Gastrocnemius medialis (tissue), 4 donors: ENCODE measurements around the gene NHEJ1. TPM values are rescaled to one million over a fixed set of nuclear protein-coding genes. Genes with fewer than 3 reads are reported as not detected.

ENCODE experiments used
- ATAC-seq, 2 donors: fragments of 150-250 bp; one replicate each; pipeline ENCODE4 v1.9.1; 2016
- DNase-seq, 2 donors: peaks; one replicate each; pipeline ENCODE4 v3.0.0-alpha.2; 2019
- H3K27ac ChIP-seq, 4 donors: fragments of 200-600 bp; sonication (generic); 1 replicate in 1 of 4; 2 replicates in 3 of 4; pipeline ENCODE4 v1.5.1; 2016 to 2018; ENCODE audit warnings: mild to moderate bottlenecking in 2 of 4, moderate library complexity in 1 of 4
- H3K27me3 ChIP-seq, 3 donors: fragments of 200-600 bp; sonication (generic) in 2 of 3; 1 replicate in 1 of 3; 2 replicates in 2 of 3; pipeline versions ENCODE4 v1.5.1 to v1.6.0; 2016 to 2019; ENCODE audit warnings: mild to moderate bottlenecking in 1 of 3, moderate library complexity in 1 of 3
- H3K36me3 ChIP-seq, 2 donors: fragments of 200-600 bp; sonication (generic) in 1 of 2; one replicate each; pipeline ENCODE4 v1.5.1; 2017 to 2018
- H3K4me1 ChIP-seq, 2 donors: fragments of 200-600 bp; sonication (generic) in 1 of 2; one replicate each; pipeline ENCODE4 v1.5.1; 2016 to 2017; ENCODE audit warnings: mild to moderate bottlenecking in 2 of 2
- H3K4me3 ChIP-seq, 4 donors: fragments of 200-600 bp; sonication (generic) in 3 of 4; 1 replicate in 1 of 4; 2 replicates in 3 of 4; pipeline ENCODE4 v1.5.1; 2016 to 2019; ENCODE audit warnings: mild to moderate bottlenecking in 2 of 4
- H3K9me3 ChIP-seq, 3 donors: fragments of 200-600 bp; sonication (generic) in 2 of 3; 1 replicate in 1 of 3; 2 replicates in 2 of 3; pipeline ENCODE4 v1.5.1; 2016 to 2019
- CTCF ChIP-seq, 5 experiments: fragments of 450-650 bp in 3 of 5; fragments of 200-600 bp in 2 of 5; sonication (generic) in 2 of 5; IDR thresholded peaks in 4 of 5; conservative IDR thresholded peaks in 1 of 5; 1 replicate in 4 of 5; 2 replicates in 1 of 5; pipeline ENCODE4 v1.5.1; 2016 to 2019; ENCODE audit warnings: antibody characterized with exemption in 5 of 5, mild to moderate bottlenecking in 3 of 5, moderate library complexity in 3 of 5
- POLR2A ChIP-seq, 2 donors: fragments of 450-650 bp; IDR thresholded peaks; one replicate each; pipeline ENCODE4 v1.6.1; 2017; ENCODE audit warnings: antibody characterized with exemption in 2 of 2, mild to moderate bottlenecking in 2 of 2, moderate library complexity in 2 of 2
- in situ Hi-C, 4 donors: fragments of 200-750 bp; cut with MboI; loops; one replicate each; pipeline versions ENCODE4 v1.15.0 to v1.8.0; 2017; ENCODE audit warnings: low sequenced_read_pairs in 4 of 4
- intact Hi-C: fragments of 100-400 bp; cut with DNase I; formaldehyde crosslinking; loops from one replicate; pipeline ENCODE4 v1.15.1; 2023; ENCODE audit warnings: low total_unique reads
- total RNA-seq, 4 donors: library from RNA; depleted of rRNA; stranded (reverse); fragments of >200 nt; gene quantifications; one replicate each; pipeline versions ENCODE4 v1.1.0 to v1.2.3, GENCODE V29; 2016

Gene NHEJ1
- total RNA-seq, 4 donors from 2014 or later: 24.5 to 39.0 (median 26.4) TPM

- no peak for TF ChIP-seq CTCF (IDR thresholded peaks at IDR 0.05 in 4 of 5, conservative IDR thresholded peaks at IDR 0.05 in 1 of 5)
- TF ChIP-seq POLR2A (IDR thresholded peaks at IDR 0.05): no peak
- no peak overlapping the region for H3K27ac ChIP-seq
- H3K27me3 ChIP-seq: no peaks in the 10 kb centered on the region
- DNase-seq: no peak
- no peaks in the 10 kb centered on the region for H3K9me3 ChIP-seq
- in situ Hi-C loops: no loop called here
- H3K4me1 ChIP-seq: peaks cover 10 to 16% of the 10 kb centered on the region in 2 donors
- H3K36me3 ChIP-seq: no peaks in the 10 kb centered on the region
- ATAC-seq: no peak
- no peak overlapping the region for H3K4me3 ChIP-seq
- intact Hi-C loops: no loop called here
These were observed 54.4 kb downstream of the NHEJ1 start for GRCh38 chr2:219106251-219106650.

- intact Hi-C loops (no loop called here), in situ Hi-C loops (no loop called here)
These were observed 56.2 kb downstream of the NHEJ1 start for GRCh38 chr2:219104107-219105035.

GRCh38 chr2:219099329-219099728, 61.3 kb downstream of the NHEJ1 start:
- H3K9me3 ChIP-seq: no peaks in the 10 kb centered on the region
- TF ChIP-seq POLR2A (IDR thresholded peaks at IDR 0.05) (no peak), CTCF (IDR thresholded peaks at IDR 0.05 in 4 of 5, conservative IDR thresholded peaks at IDR 0.05 in 1 of 5) (no peak)
- H3K27me3 ChIP-seq: no peaks in the 10 kb centered on the region
- no peak overlapping the region for H3K4me3 ChIP-seq
- in situ Hi-C loops (no loop called here), intact Hi-C loops (no loop called here)
- DNase-seq (no peak), ATAC-seq (no peak)
- H3K4me1 ChIP-seq: peaks cover 0 to 6% of the 10 kb centered on the region in 2 donors
- H3K36me3 ChIP-seq: no peaks in the 10 kb centered on the region
- H3K27ac ChIP-seq: no peak overlapping the region

More at GRCh38 chr2:219104107-219105035, 56.2 kb downstream of the NHEJ1 start:
- Histone ChIP-seq H3K4me3 (no peak overlapping the region), H3K27ac (no peak overlapping the region), H3K27me3 (no peaks in the 10 kb centered on the region), H3K9me3 (no peaks in the 10 kb centered on the region), H3K36me3 (no peaks in the 10 kb centered on the region), H3K4me1 (peaks cover 10 to 16% of the 10 kb centered on the region in 2 donors)
- ATAC-seq: no peak
- DNase-seq: no peak
- no peak for TF ChIP-seq POLR2A (IDR thresholded peaks at IDR 0.05)
- TF ChIP-seq CTCF (IDR thresholded peaks at IDR 0.05 in 4 of 5, conservative IDR thresholded peaks at IDR 0.05 in 1 of 5): peak in 4 of 5 experiments; percentile 12 to 52 (median 40)

GRCh38 chr2:219095406-219095935, 65.1 kb downstream of the NHEJ1 start:
- no peak for DNase-seq
- intact Hi-C loops: no loop called here
- H3K27ac ChIP-seq: no peak overlapping the region
- no peak for TF ChIP-seq CTCF (IDR thresholded peaks at IDR 0.05 in 4 of 5, conservative IDR thresholded peaks at IDR 0.05 in 1 of 5)
- no peak for TF ChIP-seq POLR2A (IDR thresholded peaks at IDR 0.05)
- peaks cover 0 to 6% of the 10 kb centered on the region in 2 donors for H3K4me1 ChIP-seq
- H3K9me3 ChIP-seq: no peaks in the 10 kb centered on the region
- no peak overlapping the region for H3K4me3 ChIP-seq
- H3K27me3 ChIP-seq: no peaks in the 10 kb centered on the region
- no peak for ATAC-seq
- in situ Hi-C loops: no loop called here
- H3K36me3 ChIP-seq: no peaks in the 10 kb centered on the region
